Neural cell (in vitro differentiated cells): ENCODE measurements around the gene SPINT1. TPM values are rescaled to one million over a fixed set of nuclear protein-coding genes. Genes with fewer than 3 reads are reported as not detected.

ENCODE experiments used
- H2AFZ ChIP-seq: fragments of 200-600, 300-800 bp; sonication (generic), shearing (Covaris generic); 2 replicates; pipeline ENCODE4 v1.6.0; 2014; ENCODE audit warnings: low read depth, mild to moderate bottlenecking, antibody characterized with exemption, low read length, moderate library complexity
- H3F3A ChIP-seq: fragments of 200-600 bp; shearing (Covaris generic); 2 replicates; pipeline ENCODE4 v1.6.1; 2016; ENCODE audit warnings: mild to moderate bottlenecking, moderate library complexity, mixed read lengths, antibody characterized with exemption, low read length; ENCODE audit not compliant: insufficient read depth, poor library complexity, severe bottlenecking
- H3K27ac ChIP-seq: fragments of 200-600, 300-800 bp; sonication (generic), shearing (Covaris generic); 2 replicates; pipeline ENCODE4 v1.5.1; 2014; ENCODE audit warnings: mild to moderate bottlenecking, low read length, moderate library complexity
- H3K27me3 ChIP-seq: fragments of 300-800, 200-600 bp; sonication (generic), shearing (Covaris generic); 2 replicates; pipeline ENCODE4 v1.6.0; 2014; ENCODE audit warnings: mild to moderate bottlenecking, low read depth, low read length, moderate library complexity; ENCODE audit not compliant: insufficient read depth
- H3K36me3 ChIP-seq: fragments of 300-800, 200-600 bp; sonication (generic), shearing (Covaris generic); 2 replicates; pipeline ENCODE4 v1.5.1; 2014; ENCODE audit warnings: mild to moderate bottlenecking, antibody characterized with exemption, low read length, moderate library complexity; ENCODE audit not compliant: insufficient read depth
- H3K4me2 ChIP-seq: fragments of 300-800, 200-600 bp; sonication (generic), shearing (Covaris generic); 2 replicates; pipeline ENCODE4 v1.6.0; 2014; ENCODE audit warnings: mild to moderate bottlenecking, low read length
- H3K4me3 ChIP-seq: fragments of 300-800, 200-600 bp; sonication (generic), shearing (Covaris generic); 2 replicates; pipeline ENCODE4 v1.5.1; 2014; ENCODE audit warnings: mild to moderate bottlenecking, low read length, moderate library complexity
- H3K79me2 ChIP-seq: fragments of 200-600 bp; shearing (Covaris generic); replicated peaks from 2 replicates; pipeline ENCODE4 v1.6.0; 2014; ENCODE audit warnings: mild to moderate bottlenecking, low read length, moderate library complexity; ENCODE audit not compliant: insufficient read depth
- H3K9ac ChIP-seq: fragments of 300-800, 200-600 bp; sonication (generic), shearing (Covaris generic); 2 replicates; pipeline ENCODE4 v1.6.1; 2016; ENCODE audit warnings: mild to moderate bottlenecking, low read length, mixed read lengths
- H3K9me2 ChIP-seq: fragments of 200-600 bp; shearing (Covaris generic); 2 replicates; pipeline ENCODE4 v1.6.1; 2016; ENCODE audit warnings: mild to moderate bottlenecking, low read length, mixed read lengths; ENCODE audit not compliant: insufficient read depth
- H3K9me3 ChIP-seq: fragments of 200-600, 300-800 bp; sonication (generic), shearing (Covaris generic); 2 replicates; pipeline ENCODE4 v1.6.1; 2016; ENCODE audit warnings: mild to moderate bottlenecking, mixed run types, low read length, moderate library complexity, mixed read lengths
- H4K20me1 ChIP-seq: fragments of 200-600 bp; shearing (Covaris generic); 2 replicates; pipeline ENCODE4 v1.6.1; 2016; ENCODE audit warnings: mild to moderate bottlenecking, mixed run types; ENCODE audit not compliant: insufficient read depth
- CTCF ChIP-seq: fragments of 450-650 bp; IDR thresholded peaks from 2 replicates; pipeline ENCODE4 v1.5.1; 2014; ENCODE audit warnings: antibody characterized with exemption, mild to moderate bottlenecking, moderate library complexity; ENCODE audit not compliant: poor library complexity, severe bottlenecking
- EP300 ChIP-seq: fragments of 450-650 bp; conservative IDR thresholded peaks from 2 replicates; pipeline ENCODE4 v1.6.1; 2014; ENCODE audit warnings: antibody characterized with exemption, mild to moderate bottlenecking, moderate library complexity; ENCODE audit not compliant: poor library complexity, severe bottlenecking
- EZH2 ChIP-seq: fragments of 200-600, 300-800 bp; shearing (Covaris generic), sonication (generic); IDR thresholded peaks from 2 replicates; pipeline ENCODE4 v1.6.1; 2014; ENCODE audit warnings: antibody characterized with exemption, low read length, borderline replicate concordance, mild to moderate bottlenecking; ENCODE audit not compliant: insufficient read depth, poor library complexity, severe bottlenecking
- MXI1 ChIP-seq: fragments of 450-650 bp; conservative IDR thresholded peaks from 2 replicates; pipeline ENCODE4 v1.6.1; 2014; ENCODE audit warnings: antibody characterized with exemption, mild to moderate bottlenecking; ENCODE audit not compliant: poor library complexity, severe bottlenecking
- POLR2AphosphoS5 ChIP-seq: IDR thresholded peaks from 2 replicates; pipeline ENCODE4 v1.6.1; 2012
- RAD21 ChIP-seq: fragments of 450-650 bp; conservative IDR thresholded peaks from 2 replicates; pipeline ENCODE4 v1.6.1; 2014; ENCODE audit warnings: antibody characterized with exemption, mild to moderate bottlenecking, moderate library complexity
- REST ChIP-seq: IDR thresholded peaks from 2 replicates; pipeline ENCODE4 v1.6.1; 2012; ENCODE audit warnings: borderline replicate concordance
- SMC3 ChIP-seq: fragments of 450-650 bp; conservative IDR thresholded peaks from 2 replicates; pipeline ENCODE4 v1.6.1; 2014; ENCODE audit warnings: antibody characterized with exemption, mild to moderate bottlenecking, moderate library complexity; ENCODE audit not compliant: poor library complexity
- TAF1 ChIP-seq: IDR thresholded peaks from 2 replicates; pipeline ENCODE4 v1.6.1; 2012; ENCODE audit warnings: low read depth
- polyA plus RNA-seq: library from polyadenylated mRNA; depleted of rRNA; stranded (reverse); fragments of >200 nt; gene quantifications from 2 replicates; pipeline ENCODE4 v1.2.3, GENCODE V29; 2014

Gene SPINT1
- polyA plus RNA-seq, 1 donor from 2014 or later = 0.68 TPM

GRCh38 chr15:40803076-40803475, 40.8 kb upstream of the SPINT1 start:
- no peak overlapping the region for H3K9ac ChIP-seq
- H3K4me2 ChIP-seq = no peak overlapping the region

GRCh38 chr15:40803688-40804087, 40.2 kb upstream of the SPINT1 start:
- no peak overlapping the region for H2AFZ ChIP-seq
- no peaks in the 10 kb centered on the region for H3K27me3 ChIP-seq
- no peak overlapping the region for H3K27ac ChIP-seq
- H3K4me3 ChIP-seq = no peak overlapping the region
- peaks cover 3% of the 10 kb centered on the region for H3K79me2 ChIP-seq
- no peaks in the 10 kb centered on the region for H3K36me3 ChIP-seq
- no peak overlapping the region for H3K9ac ChIP-seq
- H3K4me2 ChIP-seq = no peak overlapping the region
- H3K9me3 ChIP-seq = no peaks in the 10 kb centered on the region
- H4K20me1 ChIP-seq = no peaks in the 10 kb centered on the region
- H3F3A ChIP-seq = no peaks in the 10 kb centered on the region
- H3K9me2 ChIP-seq = no peaks in the 10 kb centered on the region
- TF ChIP-seq CTCF (no peak), TAF1 (no peak), MXI1 (no peak), EZH2 (no peak), RAD21 (no peak), REST (no peak)

More at GRCh38 chr15:40803076-40803475, 40.8 kb upstream of the SPINT1 start:
- Histone ChIP-seq H3K79me2 (peaks cover 3% of the 10 kb centered on the region), H3K36me3 (peaks cover 1% of the 10 kb centered on the region), H3K27me3 (no peaks in the 10 kb centered on the region), H4K20me1 (no peaks in the 10 kb centered on the region), H3K27ac (no peak overlapping the region), H2AFZ (no peak overlapping the region), H3K9me2 (no peaks in the 10 kb centered on the region), H3F3A (no peaks in the 10 kb centered on the region), H3K4me3 (no peak overlapping the region), H3K9me3 (no peaks in the 10 kb centered on the region)
- no peak for TF ChIP-seq TAF1
- no peak for TF ChIP-seq RAD21
- TF ChIP-seq CTCF = no peak
- no peak for TF ChIP-seq MXI1
- TF ChIP-seq EP300 = no peak
- no peak for TF ChIP-seq SMC3
- no peak for TF ChIP-seq EZH2
- TF ChIP-seq REST = no peak
- TF ChIP-seq POLR2AphosphoS5 = no peak
